HCT116 (cell line): ENCODE data around the gene FOXR1. TPM values are rescaled to one million over a fixed set of nuclear protein-coding genes. Genes with fewer than 3 reads are reported as not detected.

Source experiments
- ATAC-seq: fragments of 200-7000 bp; cut with Tn5 transposase; 2 replicates; pipeline ENCODE4 v1.9.1; 2020; ENCODE audit warnings: mild to moderate bottlenecking, moderate library complexity
- BruUV-seq: library from RNA; stranded (reverse); fragments of 400-500 nt; replicated peaks from 2 replicates; lab custom pipeline; 2021; lab: Mats Ljungman, UMichigan
- CTCF ChIA-PET: fragments of 300-600 bp; sonication (Branson Sonifier 250); formaldehyde crosslinking; loops from one replicate; lab custom pipeline; 2021; ENCODE audit warnings: antibody characterized with exemption; lab: Charles Lee
- POLR2A ChIA-PET: fragments of 300-600, 350-600 bp; sonication (Branson Sonifier 250); formaldehyde crosslinking; loops from one replicate; lab custom pipeline; 2021; ENCODE audit warnings: antibody characterized with exemption; lab: Charles Lee
- RAD21 ChIA-PET, 2 experiments: fragments of 300-600 bp; sonication (Branson Sonifier 250); formaldehyde crosslinking; loops; one replicate each; lab custom pipeline; 2023; ENCODE audit warnings: low total read pairs in 2 of 2; ENCODE audit not compliant: uncharacterized antibody in 2 of 2, unreplicated experiment in 2 of 2, low non-redundant PET in 1 of 2; lab: Charles Lee
- DNase-seq: peaks from one replicate; pipeline ENCODE4 v3.0.0-alpha.2; 2010; ENCODE audit warnings: low read depth, low spot score
- H2AFZ ChIP-seq: fragments of 200-600 bp; shearing (Covaris generic), sonication (generic); 2 replicates; pipeline ENCODE4 v1.6.1; 2017; ENCODE audit warnings: low read depth, mixed run types, mixed read lengths, antibody characterized with exemption, low read length; ENCODE audit not compliant: poor library complexity, severe bottlenecking
- H3K27ac ChIP-seq: 2 replicates; pipeline ENCODE4 v1.5.1; 2012; ENCODE audit warnings: low read depth, low read length
- H3K27me3 ChIP-seq: fragments of 200-600 bp; sonication (generic); 2 replicates; pipeline ENCODE4 v1.6.1; 2016; ENCODE audit warnings: mixed run types, low read length, mixed read lengths; ENCODE audit not compliant: insufficient read depth
- H3K36me3 ChIP-seq, 2 experiments: fragments of 200-500 bp in 1 of 2; fragments of 200-600 bp in 1 of 2; sonication (Bioruptor generic) in 1 of 2; sonication (generic) in 1 of 2; 2 replicates each; pipeline versions ENCODE4 v1.5.1 to v1.6.1; 2014 to 2016; ENCODE audit warnings: low read length in 2 of 2, inconsistent platforms in 1 of 2, mixed read lengths in 1 of 2, mixed run types in 1 of 2; ENCODE audit not compliant: insufficient read depth in 2 of 2, control insufficient read depth in 1 of 2
- H3K4me1 ChIP-seq, 2 experiments: fragments of 200-600 bp in 1 of 2; sonication (generic) in 1 of 2; 2 replicates each; pipeline versions ENCODE4 v1.5.1 to v1.6.1; 2012 to 2017; ENCODE audit warnings: low read length in 2 of 2, inconsistent platforms in 1 of 2, mild to moderate bottlenecking in 1 of 2, mixed read lengths in 1 of 2, mixed run types in 1 of 2, moderate library complexity in 1 of 2; ENCODE audit not compliant: insufficient read depth in 2 of 2, control insufficient read depth in 1 of 2
- H3K4me2 ChIP-seq: fragments of 200-600 bp; sonication (generic); 2 replicates; pipeline ENCODE4 v1.6.1; 2017; ENCODE audit warnings: mixed run types, low read length, mixed read lengths
- H3K4me3 ChIP-seq, 2 experiments: fragments of 200-600 bp in 1 of 2; sonication (generic) in 1 of 2; replicated peaks in 1 of 2; 2 replicates each; pipeline ENCODE4 v1.5.1; 2011 to 2016; ENCODE audit warnings: low read length in 2 of 2, control low read depth in 1 of 2, low read depth in 1 of 2, mild to moderate bottlenecking in 1 of 2, mixed read lengths in 1 of 2, mixed run types in 1 of 2
- H3K79me2 ChIP-seq: fragments of 200-600 bp; sonication (generic); 2 replicates; pipeline ENCODE4 v1.6.1; 2017; ENCODE audit warnings: mild to moderate bottlenecking, mixed run types, low read length, moderate library complexity, mixed read lengths; ENCODE audit not compliant: insufficient read depth
- H3K9ac ChIP-seq: fragments of 200-600 bp; sonication (generic); 2 replicates; pipeline ENCODE4 v1.6.1; 2016; ENCODE audit warnings: low read length, mixed read lengths
- H3K9me2 ChIP-seq: fragments of 200-600 bp; sonication (generic), shearing (Covaris generic); 2 replicates; pipeline ENCODE4 v1.6.1; 2017; ENCODE audit warnings: mixed run types, mild to moderate bottlenecking, moderate library complexity; ENCODE audit not compliant: insufficient read depth
- H3K9me3 ChIP-seq, 2 experiments: fragments of 200-500 bp in 1 of 2; fragments of 200-600 bp in 1 of 2; sonication (Bioruptor generic) in 1 of 2; sonication (generic) in 1 of 2; 2 replicates each; pipeline ENCODE4 v1.6.1; 2014 to 2017; ENCODE audit warnings: low read length in 2 of 2, mixed read lengths in 2 of 2, inconsistent platforms in 1 of 2, low read depth in 1 of 2, mild to moderate bottlenecking in 1 of 2, mixed run types in 1 of 2, moderate library complexity in 1 of 2; ENCODE audit not compliant: control insufficient read depth in 1 of 2, insufficient read depth in 1 of 2
- H4K20me1 ChIP-seq: fragments of 200-600 bp; sonication (generic), shearing (Covaris generic); 2 replicates; pipeline ENCODE4 v1.6.1; 2017; ENCODE audit warnings: mixed run types, mild to moderate bottlenecking, moderate library complexity; ENCODE audit not compliant: insufficient read depth
- ATF3 ChIP-seq: IDR thresholded peaks from 2 replicates; pipeline ENCODE4 v1.6.1; 2012
- CEBPB ChIP-seq: IDR thresholded peaks from 2 replicates; pipeline ENCODE4 v1.6.1; 2012; ENCODE audit warnings: low read depth
- ELF1 ChIP-seq: IDR thresholded peaks from 2 replicates; pipeline ENCODE4 v1.6.1; 2012; ENCODE audit warnings: low read depth, borderline replicate concordance
- FOSL1 ChIP-seq: IDR thresholded peaks from 2 replicates; pipeline ENCODE4 v1.6.1; 2012; ENCODE audit warnings: low read depth
- POLR2A ChIP-seq: IDR thresholded peaks from 2 replicates; pipeline ENCODE4 v1.7.0; 2011; ENCODE audit warnings: borderline replicate concordance; ENCODE audit not compliant: insufficient read depth, insufficient read length; ENCODE audit errors: extremely low read depth
- POLR2AphosphoS5 ChIP-seq: IDR thresholded peaks from 2 replicates; pipeline ENCODE4 v1.6.1; 2011; ENCODE audit warnings: mild to moderate bottlenecking, low read depth, low read length, moderate library complexity
- SRF ChIP-seq: IDR thresholded peaks from 2 replicates; pipeline ENCODE4 v1.6.1; 2012; ENCODE audit warnings: low read depth
- YY1 ChIP-seq: IDR thresholded peaks from 2 replicates; pipeline ENCODE4 v1.6.1; 2011; ENCODE audit warnings: low read length, low read depth, moderate library complexity, mild to moderate bottlenecking; ENCODE audit not compliant: insufficient replicate concordance; ENCODE audit errors: extremely low read depth
- intact Hi-C: fragments of 100-400 bp; cut with micrococcal nuclease; formaldehyde crosslinking; loops from 2 replicates; pipeline ENCODE4 v1.10.0; 2022
- total RNA-seq: library from RNA; stranded (reverse); gene quantifications from one replicate; pipeline ENCODE4 v1.2.1, GENCODE V29; 2021; ENCODE audit not compliant: unreplicated experiment

The FOXR1 gene
- total RNA-seq, 1 experiment from 2014 or later = not detected

- no peaks in the 10 kb centered on the region for H3K36me3 ChIP-seq
- no peaks in the 10 kb centered on the region for H3K27me3 ChIP-seq
- H3K27ac ChIP-seq = no peak overlapping the region
- H3K79me2 ChIP-seq = no peaks in the 10 kb centered on the region
- peaks cover 37 to 64% of the 10 kb centered on the region in 2 experiments for H3K4me1 ChIP-seq
- no peak overlapping the region for H3K9ac ChIP-seq
- H3K9me2 ChIP-seq = no peaks in the 10 kb centered on the region
- BruUV-seq = no TSS peak
- no peak overlapping the region for H3K4me2 ChIP-seq
- no peak overlapping the region for H2AFZ ChIP-seq
- DNase-seq (no peak), ATAC-seq (no peak)
- CTCF ChIA-PET = interaction anchor here (0.7 to 1.0 kb wide), 2 partner anchors 16 to 246 kb away, joined by 4 to 5 read pairs; no protein-coding TSS in a partner anchor
- no peaks in the 10 kb centered on the region for H4K20me1 ChIP-seq
- intact Hi-C loops = no loop called here
- TF ChIP-seq POLR2A (no peak), ATF3 (no peak), SRF (no peak), CEBPB (no peak), YY1 (no peak), FOSL1 (no peak)
- POLR2A ChIA-PET = interaction anchor here (0.9 to 1.3 kb wide), 2 partner anchors 24 to 26 kb away, joined by 3 read pairs; no protein-coding TSS in a partner anchor
- no peak overlapping the region for H3K4me3 ChIP-seq
- no peaks in the 10 kb centered on the region for H3K9me3 ChIP-seq
- RAD21 ChIA-PET = no interaction called here
These were observed 36.2 kb upstream of the FOXR1 start for GRCh38 chr11:118935376-118935775.

GRCh38 chr11:118938491-118939403 is 32.8 kb upstream of the FOXR1 start:
- no peak overlapping the region for H3K4me3 ChIP-seq
- H3K9me2 ChIP-seq = no peaks in the 10 kb centered on the region
- H3K27ac ChIP-seq = peak overlapping the region; percentile 47
- BruUV-seq = no TSS peak
- peaks cover 19 to 30% of the 10 kb centered on the region in 2 experiments for H3K4me1 ChIP-seq
- intact Hi-C loops = no loop called here
- no peak for TF ChIP-seq ELF1
- TF ChIP-seq POLR2AphosphoS5 = peak; percentile 53
- ChIA-PET RAD21 (no interaction called here), CTCF (interaction anchor here (0.9 to 1.0 kb wide), 2 partner anchors 9 to 30 kb away, joined by 3 to 4 read pairs; no protein-coding TSS in a partner anchor), POLR2A (interaction anchor here (1.2 kb wide), 1 partner anchor 29 kb away, joined by 3 read pairs; no protein-coding TSS in a partner anchor)
- H3K27me3 ChIP-seq = no peaks in the 10 kb centered on the region
- peak; percentile 94 for DNase-seq
- H2AFZ ChIP-seq = no peak overlapping the region
- H3K9ac ChIP-seq = no peak overlapping the region
- H3K9me3 ChIP-seq = no peaks in the 10 kb centered on the region
- H3K4me2 ChIP-seq = peak overlapping the region; percentile 52
- peak; percentile 89 for ATAC-seq
- H3K79me2 ChIP-seq = no peaks in the 10 kb centered on the region
- H3K36me3 ChIP-seq = no peaks in the 10 kb centered on the region
- H4K20me1 ChIP-seq = no peaks in the 10 kb centered on the region
